ENCODE measurements around the gene MGMT. TPM values are rescaled to one million over a fixed set of nuclear protein-coding genes. Genes with fewer than 3 reads are reported as not detected.

MGMT gene
- polyA plus RNA-seq, 1 experiment, result 10.9 TPM

GRCh38 chr10:129780901-129781795 is 314.1 kb downstream of the MGMT start:
- no peak for DNase-seq (ENCODE audit: low read depth, low spot score)
- POLR2A ChIA-PET, result no interaction called here
- TF ChIP-seq CTCF (IDR thresholded peaks at IDR 0.05; ENCODE audit: low read depth, low read length), result no peak

GRCh38 chr10:129784291-129784690 is 317.2 kb downstream of the MGMT start:
- ChIA-PET POLR2A (no interaction called here), CTCF (no interaction called here)
- Histone ChIP-seq H3K27ac (ENCODE audit: low read depth, low read length) (no peak overlapping the region), H3K27me3 (ENCODE audit: control insufficient read depth, insufficient read depth, low read length) (no peaks in the 10 kb centered on the region), H3K9me3 (ENCODE audit: control insufficient read depth, insufficient read depth, low read length) (peaks cover 77% of the 10 kb centered on the region), H3K4me3 (ENCODE audit: low read depth, low read length) (no peak overlapping the region)
- no peak for DNase-seq (ENCODE audit: low read depth, low spot score)
- TF ChIP-seq CTCF (IDR thresholded peaks at IDR 0.05; ENCODE audit: low read depth, low read length), result no peak

More at GRCh38 chr10:129780901-129781795, 314.1 kb downstream of the MGMT start:
- H3K9me3 ChIP-seq (ENCODE audit: control insufficient read depth, insufficient read depth, low read length), result peaks cover 80% of the 10 kb centered on the region
- no peak overlapping the region for H3K27ac ChIP-seq (ENCODE audit: low read depth, low read length)
- CTCF ChIA-PET, result no interaction called here
- H3K27me3 ChIP-seq (ENCODE audit: control insufficient read depth, insufficient read depth, low read length), result no peaks in the 10 kb centered on the region
- no peak overlapping the region for H3K4me3 ChIP-seq (ENCODE audit: low read depth, low read length)

- no peak for DNase-seq (ENCODE audit: low read depth, low spot score)
- CTCF ChIA-PET, result no interaction called here
- H3K27me3 ChIP-seq (ENCODE audit: control insufficient read depth, insufficient read depth, low read length), result no peaks in the 10 kb centered on the region
- no peak overlapping the region for H3K4me3 ChIP-seq (ENCODE audit: low read depth, low read length)
- POLR2A ChIA-PET, result no interaction called here
- H3K9me3 ChIP-seq (ENCODE audit: control insufficient read depth, insufficient read depth, low read length), result peaks cover 72% of the 10 kb centered on the region
- no peak overlapping the region for H3K27ac ChIP-seq (ENCODE audit: low read depth, low read length)
- TF ChIP-seq CTCF (IDR thresholded peaks at IDR 0.05; ENCODE audit: low read depth, low read length), result no peak
Measured at GRCh38 chr10:129784891-129785290, 317.9 kb downstream of the MGMT start.

GRCh38 chr10:129785536-129785981 is 318.5 kb downstream of the MGMT start:
- H3K9me3 ChIP-seq (ENCODE audit: control insufficient read depth, insufficient read depth, low read length), result peaks cover 66% of the 10 kb centered on the region
- H3K4me3 ChIP-seq (ENCODE audit: low read depth, low read length), result no peak overlapping the region
- no peak overlapping the region for H3K27ac ChIP-seq (ENCODE audit: low read depth, low read length)
- ChIA-PET POLR2A (no interaction called here), CTCF (interaction anchor here (0.6 kb wide), 1 partner anchor 116 kb away, joined by 4 read pairs; no protein-coding TSS in a partner anchor)
- TF ChIP-seq CTCF (IDR thresholded peaks at IDR 0.05; ENCODE audit: low read depth, low read length), result no peak
- no peak for DNase-seq (ENCODE audit: low read depth, low spot score)
- no peaks in the 10 kb centered on the region for H3K27me3 ChIP-seq (ENCODE audit: control insufficient read depth, insufficient read depth, low read length)

- ChIA-PET CTCF (interaction anchor here (0.6 kb wide), 1 partner anchor 116 kb away, joined by 4 read pairs; no protein-coding TSS in a partner anchor), POLR2A (no interaction called here)
- Histone ChIP-seq H3K4me3 (ENCODE audit: low read depth, low read length) (no peak overlapping the region), H3K27ac (ENCODE audit: low read depth, low read length) (no peak overlapping the region), H3K27me3 (ENCODE audit: control insufficient read depth, insufficient read depth, low read length) (no peaks in the 10 kb centered on the region), H3K9me3 (ENCODE audit: control insufficient read depth, insufficient read depth, low read length) (peaks cover 59% of the 10 kb centered on the region)
- no peak for DNase-seq (ENCODE audit: low read depth, low spot score)
- no peak for TF ChIP-seq CTCF (IDR thresholded peaks at IDR 0.05; ENCODE audit: low read depth, low read length)
Measured at GRCh38 chr10:129786216-129786615, 319.2 kb downstream of the MGMT start.
